Right lobe of liver (tissue), 4 donors: ENCODE results near the gene BACH2.
"Not testable (repeated sequence)": the region's sequence is repeated elsewhere in the genome, so short reads cannot be mapped to it uniquely, and the experiment has no call there.

Source experiments
- CTCF ChIP-seq, 4 donors: fragments of 200-600 bp in 3 of 4; fragments of 450-650 bp in 1 of 4; IDR thresholded peaks; one replicate each; pipeline versions ENCODE4 v1.5.1 to v1.8.0; 2016 to 2022; ENCODE audit warnings: antibody characterized with exemption in 4 of 4, mild to moderate bottlenecking in 2 of 4
- POLR2A ChIP-seq: fragments of 450-650 bp; IDR thresholded peaks from one replicate; pipeline ENCODE4 v1.6.1; 2017; ENCODE audit warnings: antibody characterized with exemption, mild to moderate bottlenecking
- donor health status: DM: no; HTN: no; CAD: no.
- donor health status: DM: no; HTN: no; CAD: no.
- donor health status: DM: no; HTN: yes; CAD: no.

- TF ChIP-seq CTCF (IDR thresholded peaks at IDR 0.05); POLR2A: not testable (repeated sequence)
These were observed 237.5 kb downstream of the BACH2 start for GRCh38 chr6:90059178-90059577.
